Mucosa of descending colon (tissue), 3 donors: ENCODE data around the gene TBC1D20. TPM values are rescaled to one million over a fixed set of nuclear protein-coding genes. Genes with fewer than 3 reads are reported as not detected.

Experiments used
- ATAC-seq: fragments of 200-7000 bp; cut with Tn5 transposase; one replicate; pipeline ENCODE4 v1.9.1; 2020; ENCODE audit warnings: mild to moderate bottlenecking, moderate library complexity
- DNase-seq, 3 donors: peaks; one replicate each; pipeline ENCODE4 v3.0.0-alpha.2; 2020
- H3K36me3 ChIP-seq: fragments of 200-600 bp; one replicate; pipeline ENCODE4 v1.8.0; 2021; ENCODE audit warnings: low read depth, mild to moderate bottlenecking
- H3K4me1 ChIP-seq: fragments of 200-600 bp; one replicate; pipeline ENCODE4 v1.8.0; 2021; ENCODE audit warnings: low read depth, mild to moderate bottlenecking
- H3K4me3 ChIP-seq: fragments of 200-600 bp; one replicate; pipeline ENCODE4 v1.8.0; 2021; ENCODE audit warnings: mild to moderate bottlenecking
- H3K9me3 ChIP-seq: fragments of 200-600 bp; one replicate; pipeline ENCODE4 v1.8.0; 2021; ENCODE audit warnings: mild to moderate bottlenecking
- CTCF ChIP-seq: fragments of 200-600 bp; IDR thresholded peaks from one replicate; pipeline ENCODE4 v1.8.0; 2022; ENCODE audit warnings: antibody characterized with exemption, mild to moderate bottlenecking
- intact Hi-C, 2 donors: fragments of 100-400 bp; cut with DNase I in 1 of 2; cut with micrococcal nuclease in 1 of 2; formaldehyde crosslinking; loops; one replicate each; pipeline versions ENCODE4 v1.11.0 to v1.11.1; 2022; cut with DNase I, micrococcal nuclease
- total RNA-seq, 3 donors: library from RNA; stranded (reverse); fragmentation: NEBNext Ultra II Directional in 2 of 3; extraction: Animal tissue kit (Norgen Biotek cat#: 25700) in 2 of 3; gene quantifications; one replicate each; pipeline versions ENCODE4 v1.2.1 to v1.2.4, GENCODE V29; 2021 to 2023
- donor health status: DM: no; HTN: no; CAD: no; lungs with moderate emphysema.
- donor health status: DM: no; HTN: no; CAD: no.
- donor health status: DM: no; HTN: yes; CAD: no.

Gene TBC1D20
- total RNA-seq, 3 donors from 2014 or later = 30.4 to 49.6 (median 36.0) TPM

- peaks cover 6% of the 10 kb centered on the region for H3K36me3 ChIP-seq
- no peak for TF ChIP-seq CTCF
- H3K9me3 ChIP-seq = no peaks in the 10 kb centered on the region
- intact Hi-C loops = no loop called here
- ATAC-seq = no peak
- no peak overlapping the region for H3K4me3 ChIP-seq
- no peaks in the 10 kb centered on the region for H3K4me1 ChIP-seq
- DNase-seq = no peak
Measured at GRCh38 chr20:503048-503737, 40.9 kb upstream of the TBC1D20 start.

GRCh38 chr20:497979-498378 lies 35.6 kb upstream of the TBC1D20 start:
- DNase-seq = no peak
- no peaks in the 10 kb centered on the region for H3K9me3 ChIP-seq
- no peak for TF ChIP-seq CTCF
- H3K36me3 ChIP-seq = peaks cover 6% of the 10 kb centered on the region
- no peak for ATAC-seq
- no peak overlapping the region for H3K4me3 ChIP-seq
- intact Hi-C loops = no loop called here
- H3K4me1 ChIP-seq = no peaks in the 10 kb centered on the region

GRCh38 chr20:496126-496696 lies 33.9 kb upstream of the TBC1D20 start:
- no peak overlapping the region for H3K4me3 ChIP-seq
- intact Hi-C loops = no loop called here
- no peaks in the 10 kb centered on the region for H3K4me1 ChIP-seq
- H3K36me3 ChIP-seq = peaks cover 6% of the 10 kb centered on the region
- ATAC-seq (peak; percentile 45), DNase-seq (no peak)
- no peak for TF ChIP-seq CTCF
- no peaks in the 10 kb centered on the region for H3K9me3 ChIP-seq

GRCh38 chr20:492159-492558 lies 29.8 kb upstream of the TBC1D20 start:
- no peaks in the 10 kb centered on the region for H3K4me1 ChIP-seq
- TF ChIP-seq CTCF = no peak
- no peak overlapping the region for H3K4me3 ChIP-seq
- intact Hi-C loops = no loop called here
- no peak for DNase-seq
- H3K9me3 ChIP-seq = no peaks in the 10 kb centered on the region
- H3K36me3 ChIP-seq = peaks cover 11% of the 10 kb centered on the region
- no peak for ATAC-seq

GRCh38 chr20:487655-488054 lies 25.3 kb upstream of the TBC1D20 start:
- no peak for TF ChIP-seq CTCF
- Histone ChIP-seq H3K4me1 (no peaks in the 10 kb centered on the region), H3K9me3 (no peaks in the 10 kb centered on the region), H3K36me3 (peaks cover 29% of the 10 kb centered on the region), H3K4me3 (no peak overlapping the region)
- no peak for DNase-seq
- no peak for ATAC-seq
- intact Hi-C loops = no loop called here
